Cardiac muscle cell (in vitro differentiated cells and primary cell): ENCODE measurements around the gene TAAR6. TPM values are rescaled to one million over a fixed set of nuclear protein-coding genes. Genes with fewer than 3 reads are reported as not detected.
"Not testable (repeated sequence)": the region's sequence is repeated elsewhere in the genome, so short reads cannot be mapped to it uniquely, and the experiment has no call there.

ENCODE experiments used
- DNase-seq, 2 donors: peaks; one replicate each; pipeline versions ENCODE4 v3.0.0 to v3.0.0-alpha.2; 2010 to 2017; ENCODE audit warnings: low read depth in 1 of 2, low spot score in 1 of 2
- H3K27ac ChIP-seq: fragments of 200-600 bp; sonication (generic); 2 replicates; pipeline ENCODE4 v1.5.1; 2016
- H3K27me3 ChIP-seq: fragments of 200-600 bp; sonication (generic); 2 replicates; pipeline ENCODE4 v1.6.0; 2016; ENCODE audit warnings: control low read depth
- H3K36me3 ChIP-seq: fragments of 200-600 bp; sonication (generic); 2 replicates; pipeline ENCODE4 v1.5.1; 2016; ENCODE audit warnings: control low read depth
- H3K4me1 ChIP-seq: fragments of 200-600 bp; sonication (generic); 2 replicates; pipeline ENCODE4 v1.8.1; 2017; ENCODE audit warnings: low read depth, mild to moderate bottlenecking, mixed run types
- H3K4me3 ChIP-seq: fragments of 200-600 bp; sonication (generic); 2 replicates; pipeline ENCODE4 v1.5.1; 2016; ENCODE audit warnings: mild to moderate bottlenecking
- H3K9me3 ChIP-seq: fragments of 200-600 bp; sonication (generic); 2 replicates; pipeline ENCODE4 v1.5.1; 2017; ENCODE audit warnings: low read depth, mild to moderate bottlenecking, control low read depth
- CTCF ChIP-seq: IDR thresholded peaks from 2 replicates; pipeline ENCODE4 v1.5.1; 2012; ENCODE audit warnings: low read depth, mild to moderate bottlenecking, low read length
- polyA plus RNA-seq: library from polyadenylated mRNA; unstranded; fragments of >200 nt; fragmentation: Nextera tagmentation; extraction: Ambion mirVana; gene quantifications from 2 replicates; pipeline ENCODE4 v1.2.1, GENCODE V29; 2016
- total RNA-seq: library from RNA; depleted of rRNA; stranded (reverse); fragments of >200 nt; gene quantifications from 2 replicates; pipeline ENCODE4 v1.2.3, GENCODE V29; 2016

The TAAR6 gene
- total and polyA plus RNA-seq, 2 experiments from 2014 or later: not detected

- Histone ChIP-seq H3K4me1 (no peaks in the 10 kb centered on the region), H3K27ac (no peak overlapping the region), H3K27me3 (no peaks in the 10 kb centered on the region), H3K36me3 (no peaks in the 10 kb centered on the region), H3K4me3 (no peak overlapping the region), H3K9me3 (no peaks in the 10 kb centered on the region)
- no peak for DNase-seq
- TF ChIP-seq CTCF: no peak
Observed at GRCh38 chr6:132548746-132549463, 21.2 kb upstream of the TAAR6 start.

GRCh38 chr6:132551214-132551613 lies 18.9 kb upstream of the TAAR6 start:
- H3K4me1 ChIP-seq: no peaks in the 10 kb centered on the region
- no peak for DNase-seq
- TF ChIP-seq CTCF: no peak
- no peaks in the 10 kb centered on the region for H3K27me3 ChIP-seq
- no peak overlapping the region for H3K27ac ChIP-seq
- no peaks in the 10 kb centered on the region for H3K36me3 ChIP-seq
- no peaks in the 10 kb centered on the region for H3K9me3 ChIP-seq
- no peak overlapping the region for H3K4me3 ChIP-seq

GRCh38 chr6:132552372-132552771 lies 17.8 kb upstream of the TAAR6 start, which contains the start of gene TAAR8:
Gene TAAR8 (plus strand): TSS chr6:132552672. CDS start chr6:132552693, 21 bp downstream.
- Histone ChIP-seq H3K27me3 (no peaks in the 10 kb centered on the region), H3K4me3 (no peak within 1 kb of the TSS), H3K4me1 (no peaks in the 10 kb centered on the region), H3K27ac (no peak within 1 kb of the TSS), H3K9me3 (no peaks in the 10 kb centered on the region), H3K36me3 (no peaks in the 10 kb centered on the region)
- no peak for DNase-seq
- TF ChIP-seq CTCF: no peak

DNA sequence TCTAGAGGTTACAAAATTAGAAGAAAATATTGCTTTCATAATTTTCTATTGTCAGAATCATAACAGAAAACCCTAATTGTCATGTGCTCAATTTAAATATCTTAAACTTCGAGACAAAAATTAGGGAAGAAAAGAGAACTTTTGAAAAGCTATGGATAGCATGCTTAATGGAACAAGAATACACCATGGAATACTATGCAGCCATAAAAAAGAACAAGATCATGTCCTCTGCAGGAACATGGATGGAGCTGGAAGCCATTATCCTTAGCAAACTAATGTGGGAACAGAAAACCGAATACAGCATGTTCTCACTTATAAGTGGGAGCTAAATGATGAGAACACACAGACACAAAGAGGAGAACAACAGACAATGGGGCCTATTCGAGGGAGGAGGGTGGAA lies 10.0 kb upstream of the TAAR6 start:
- H3K4me3 ChIP-seq, DNase-seq, H3K27me3 ChIP-seq, H3K9me3 ChIP-seq, H3K36me3 ChIP-seq, H3K4me1 ChIP-seq, H3K27ac ChIP-seq: not testable (repeated sequence)

GRCh38 chr6:132566404-132566803 lies 3.7 kb upstream of the TAAR6 start:
- TF ChIP-seq CTCF: no peak
- no peaks in the 10 kb centered on the region for H3K27me3 ChIP-seq
- DNase-seq: no peak
- no peaks in the 10 kb centered on the region for H3K9me3 ChIP-seq
- H3K36me3 ChIP-seq: no peaks in the 10 kb centered on the region
- H3K4me3 ChIP-seq: no peak overlapping the region
- H3K27ac ChIP-seq: no peak overlapping the region
- no peaks in the 10 kb centered on the region for H3K4me1 ChIP-seq

GRCh38 chr6:132567566-132567965 lies 2.6 kb upstream of the TAAR6 start:
- Histone ChIP-seq H3K4me3 (no peak overlapping the region), H3K27me3 (no peaks in the 10 kb centered on the region), H3K27ac (no peak overlapping the region), H3K4me1 (no peaks in the 10 kb centered on the region), H3K36me3 (no peaks in the 10 kb centered on the region), H3K9me3 (no peaks in the 10 kb centered on the region)
- no peak for TF ChIP-seq CTCF
- DNase-seq: no peak
